GM19463 (cell line): ENCODE results near the gene TTC28.
"Not testable (repeated sequence)": the region's sequence is repeated elsewhere in the genome, so short reads cannot be mapped to it uniquely, and the experiment has no call there.

Experiments
- ATAC-seq: cut with Tn5 transposase; IDR thresholded peaks from one replicate; pipeline ENCODE4 v1.9.1; 2021; ENCODE audit warnings: mild to moderate bottlenecking, moderate library complexity; ENCODE audit not compliant: unreplicated experiment

Gene TTC28

GRCh38 chr22:28604966-28605761 lies 74.5 kb downstream of the TTC28 start:
- no peak for ATAC-seq

GRCh38 chr22:28601915-28602314 lies 77.7 kb downstream of the TTC28 start:
- no peak for ATAC-seq

GRCh38 chr22:28600546-28601143 lies 79.0 kb downstream of the TTC28 start:
- no peak for ATAC-seq

GRCh38 chr22:28599693-28600092 lies 79.9 kb downstream of the TTC28 start:
- no peak for ATAC-seq

DNA sequence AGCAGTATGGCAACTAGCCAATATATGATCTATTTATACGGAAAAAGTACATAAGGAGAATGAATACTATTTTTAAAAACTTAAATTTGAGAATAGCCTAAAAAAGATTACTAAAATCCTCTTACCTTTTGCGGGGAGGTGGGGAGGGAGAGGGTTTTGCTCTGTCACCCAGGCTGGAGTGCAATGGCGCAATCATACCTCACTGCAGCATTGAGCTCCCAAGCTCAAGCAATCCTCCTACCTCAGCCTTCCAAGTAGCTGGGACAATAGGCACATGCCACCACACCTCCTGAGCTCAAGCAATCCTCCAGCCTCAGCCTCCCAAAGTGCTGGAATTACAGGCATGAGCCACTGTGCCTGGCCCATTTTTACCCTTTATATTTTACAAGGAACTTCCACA lies 82.0 kb downstream of the TTC28 start:
- no peak for ATAC-seq

DNA sequence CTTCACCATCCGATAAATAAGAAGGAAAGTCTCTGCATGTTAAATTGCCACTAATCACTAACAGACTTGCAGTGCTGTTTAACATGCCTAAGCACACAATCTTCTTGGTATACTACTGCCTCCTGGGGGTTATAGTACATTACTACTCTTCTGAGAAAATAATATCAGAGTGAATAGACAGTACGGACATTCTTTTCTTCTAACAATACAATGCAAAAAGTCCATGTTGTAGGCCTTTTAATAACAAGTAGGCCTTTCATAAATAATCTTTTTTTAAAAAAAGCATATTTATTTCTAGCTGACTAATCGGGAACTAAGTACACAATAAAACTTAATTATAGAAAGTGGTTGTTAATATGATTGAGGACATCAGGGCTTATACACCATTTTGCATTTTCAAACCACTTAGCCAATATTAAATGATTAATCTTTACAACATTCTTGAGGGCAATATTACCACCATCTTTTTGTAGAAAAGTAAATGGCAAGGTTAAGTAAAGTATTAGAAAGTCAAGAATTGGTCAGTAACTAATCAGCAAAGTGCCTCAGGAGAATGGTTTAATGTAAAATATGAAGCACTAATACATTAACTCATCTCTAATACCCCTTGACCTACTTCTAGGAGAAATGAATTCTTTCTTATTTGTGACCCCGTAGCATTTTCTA lies 84.7 kb downstream of the TTC28 start:
- ATAC-seq: no peak

DNA sequence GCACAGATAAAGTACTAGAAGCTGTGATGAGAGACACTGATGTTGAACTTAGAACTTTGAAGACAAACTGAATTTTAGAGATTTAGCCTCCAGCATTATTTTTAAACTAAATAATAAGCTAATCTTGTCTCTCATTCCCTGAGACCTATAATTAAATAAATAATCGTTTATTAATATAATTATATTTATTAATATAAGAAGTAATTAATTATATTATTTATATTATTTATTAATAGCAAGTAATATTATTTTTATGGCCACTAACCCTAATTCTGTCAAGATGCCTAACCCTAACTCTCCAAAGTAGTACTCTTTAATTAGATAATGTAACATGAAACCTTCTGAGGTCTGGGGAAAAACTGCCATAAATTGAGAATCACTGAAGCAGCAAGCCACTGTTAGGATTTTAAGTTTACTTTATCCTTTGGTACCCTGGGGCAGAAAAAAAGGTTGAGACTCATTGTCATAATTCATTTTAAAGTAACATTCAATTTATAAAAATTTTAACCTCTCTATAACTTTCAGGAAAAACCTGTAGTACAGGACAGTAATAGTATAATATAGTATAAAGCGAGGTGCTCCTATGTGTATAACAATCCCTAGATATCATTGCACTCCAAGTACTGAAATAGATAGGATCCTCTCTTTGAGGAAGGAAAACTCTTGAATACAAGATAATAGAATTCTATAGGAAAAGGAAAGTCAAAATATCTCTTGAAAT lies 85.4 kb downstream of the TTC28 start:
- no peak for ATAC-seq

- no peak for ATAC-seq
Measured at GRCh38 chr22:28593299-28593698, 86.3 kb downstream of the TTC28 start.

DNA sequence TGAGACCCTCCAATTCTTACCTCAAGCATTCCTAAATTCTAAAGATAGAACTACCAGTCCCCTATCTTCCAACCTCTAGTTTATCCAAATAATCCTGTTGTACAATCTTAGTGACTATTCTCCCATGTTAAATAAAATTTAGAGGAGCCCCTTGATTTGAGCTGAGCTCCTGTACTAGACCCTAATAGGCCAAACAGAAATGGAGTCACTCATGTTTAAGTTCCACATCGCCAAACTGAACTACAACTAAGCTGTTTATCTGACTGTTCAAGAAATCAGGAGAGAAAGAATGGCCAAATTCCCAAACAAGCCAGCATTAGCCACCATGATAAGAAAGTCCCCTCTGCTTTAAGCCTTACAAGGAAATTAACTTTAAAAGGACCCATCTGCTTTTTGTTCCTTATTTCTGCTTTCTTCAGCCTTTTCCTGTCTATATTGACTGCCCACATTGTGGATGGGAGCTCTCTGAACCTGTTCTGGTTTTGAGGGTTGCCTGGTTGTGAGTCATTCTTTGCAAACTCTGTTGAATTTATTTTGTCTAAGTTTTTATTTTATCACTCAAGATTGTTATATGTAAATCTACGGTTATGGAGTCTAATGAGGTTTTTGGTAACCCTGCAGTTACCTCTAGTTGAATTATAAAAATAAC lies 90.4 kb downstream of the TTC28 start:
- no peak for ATAC-seq

DNA sequence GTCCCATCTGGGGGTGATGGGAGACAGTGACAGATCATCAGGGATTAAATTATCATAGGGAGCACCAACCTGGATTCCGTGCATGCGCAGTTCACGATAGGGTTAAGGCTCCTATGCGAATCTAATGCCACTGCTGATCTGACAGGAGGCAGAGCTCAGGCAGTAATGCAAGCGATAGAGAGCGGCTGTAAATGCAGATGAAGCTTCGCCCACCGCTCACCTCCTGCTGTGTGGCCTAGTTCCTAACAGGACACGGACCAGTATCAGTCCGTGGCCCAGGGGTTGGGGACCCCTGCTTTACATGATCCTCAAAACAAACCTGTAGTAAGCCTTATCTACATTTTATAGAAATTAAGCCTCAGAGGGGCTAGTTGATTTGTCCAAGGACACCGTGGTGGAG lies 94.3 kb downstream of the TTC28 start:
- ATAC-seq: no peak

GRCh38 chr22:28582806-28583205 lies 96.8 kb downstream of the TTC28 start:
- ATAC-seq: no peak

DNA sequence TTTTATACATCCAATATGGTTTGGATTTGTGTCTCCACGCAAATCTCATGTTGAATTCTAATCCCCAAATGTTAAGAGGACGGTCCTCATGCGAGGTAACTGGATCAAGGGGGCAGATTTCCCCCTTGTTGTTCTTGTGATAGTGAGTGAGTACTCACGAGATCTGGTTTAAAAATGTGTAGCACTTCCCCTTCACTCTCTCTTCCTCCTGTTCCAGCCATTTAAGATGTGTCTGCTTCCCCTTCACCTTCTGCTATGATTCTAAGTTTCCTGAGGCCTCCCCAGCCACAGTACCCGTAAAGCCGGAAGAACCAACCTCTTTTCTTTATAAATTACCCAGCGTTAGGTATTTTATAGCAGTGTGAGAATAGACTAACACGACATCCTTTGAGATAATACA lies 98.6 kb downstream of the TTC28 start:
- no peak for ATAC-seq

DNA sequence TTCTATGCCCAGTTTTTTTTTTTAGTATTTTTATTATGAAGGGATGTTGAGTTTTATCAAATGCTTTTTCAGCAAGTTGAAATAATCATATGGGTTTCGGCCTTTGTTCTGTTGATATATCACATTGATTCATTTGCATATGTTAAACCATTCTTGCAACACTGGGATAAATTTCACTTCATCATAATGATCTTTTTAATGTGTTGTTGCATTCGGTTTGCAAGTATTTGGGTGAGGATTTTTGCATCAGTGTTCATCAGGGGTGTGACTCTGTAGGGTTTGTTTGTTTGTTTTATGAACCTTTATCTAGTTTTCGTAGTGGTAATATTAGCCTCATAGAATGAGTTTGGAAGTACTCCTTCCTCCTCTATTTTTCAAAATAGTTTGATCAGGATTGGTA lies 103.5 kb downstream of the TTC28 start:
- ATAC-seq: no peak

DNA sequence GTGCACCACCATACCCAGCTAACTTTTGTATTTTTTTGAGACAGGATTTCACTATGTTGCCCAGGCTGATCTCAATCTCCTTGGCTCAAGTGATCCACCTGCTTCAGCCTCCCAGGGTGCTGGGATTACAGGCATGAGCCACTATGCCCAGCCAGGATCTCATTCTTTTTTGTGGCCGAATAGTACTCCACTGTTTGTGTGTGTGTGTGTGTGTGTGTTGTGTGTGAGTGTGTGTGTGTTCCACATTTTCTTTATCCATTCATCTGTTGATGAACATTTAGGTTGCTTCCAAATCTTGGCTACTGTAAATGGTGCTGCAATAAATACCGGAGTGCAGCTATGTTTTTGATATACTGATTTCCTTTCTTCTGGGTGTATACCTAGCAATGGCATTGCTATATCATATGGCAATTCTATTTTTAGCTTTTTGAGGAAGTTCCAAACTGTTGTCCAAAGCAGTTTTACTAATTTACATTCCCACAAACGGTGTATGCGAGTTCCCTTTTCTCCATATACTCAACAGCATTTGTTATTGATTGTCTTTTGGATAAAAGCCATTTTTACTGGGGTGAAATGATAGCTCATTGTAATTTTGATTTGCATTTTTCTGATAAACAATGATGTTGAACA lies 105.4 kb downstream of the TTC28 start:
- no peak for ATAC-seq

DNA sequence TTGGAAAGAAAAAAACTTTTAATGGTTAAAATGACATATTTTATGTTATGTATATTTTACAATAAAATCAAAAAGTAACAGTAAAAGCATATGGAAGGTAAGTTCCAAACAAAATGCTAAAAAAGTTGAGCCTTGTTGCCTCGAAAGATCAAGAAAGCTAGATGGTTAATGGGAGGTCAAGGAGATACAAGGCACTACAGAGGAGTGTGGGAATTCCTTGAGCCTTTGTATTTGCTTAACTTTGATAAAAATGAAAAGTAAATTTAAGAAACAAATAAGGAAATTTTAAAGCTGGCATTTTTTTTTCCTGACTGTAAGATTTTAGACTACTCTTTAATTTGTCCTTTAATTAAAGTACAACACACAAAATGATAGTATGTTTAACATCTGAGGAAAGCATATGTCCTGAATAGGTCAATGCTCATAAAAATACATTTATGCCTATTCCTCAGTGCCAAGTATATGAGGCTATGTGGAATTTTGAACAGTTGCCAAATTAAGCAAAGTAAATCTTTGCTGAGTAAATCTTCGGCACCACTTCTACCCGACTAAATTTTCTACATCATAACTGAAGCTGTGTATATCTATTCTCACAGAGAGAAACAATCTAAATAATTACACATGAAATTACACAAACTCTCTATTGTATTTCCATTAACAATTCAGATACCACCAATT lies 108.8 kb downstream of the TTC28 start:
- no peak for ATAC-seq

DNA sequence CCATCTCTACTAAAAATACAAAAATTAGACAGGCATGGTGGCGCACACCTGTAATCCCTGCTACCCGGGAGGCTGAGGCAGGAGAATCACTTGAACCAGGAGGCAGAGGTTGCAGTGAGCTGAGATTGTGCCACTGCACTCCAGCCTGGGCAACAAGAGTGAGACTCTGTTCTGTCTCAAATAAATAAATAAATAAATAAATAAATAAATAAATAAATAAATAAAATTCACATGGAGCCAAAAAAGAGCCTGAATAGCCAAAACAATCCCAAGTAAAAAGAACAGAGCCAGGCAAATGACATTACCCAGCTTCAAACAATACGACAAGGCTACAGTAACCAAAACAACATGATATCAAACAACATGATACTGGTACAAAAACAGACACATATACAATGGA lies 110.7 kb downstream of the TTC28 start:
- not testable (repeated sequence) for ATAC-seq

- no peak for ATAC-seq
Measured at GRCh38 chr22:28568099-28568498, 111.5 kb downstream of the TTC28 start.

GRCh38 chr22:28566920-28567499 lies 112.6 kb downstream of the TTC28 start:
- ATAC-seq: not testable (repeated sequence)

GRCh38 chr22:28563636-28564035 lies 116.0 kb downstream of the TTC28 start:
- no peak for ATAC-seq

GRCh38 chr22:28562324-28562723 lies 117.3 kb downstream of the TTC28 start:
- no peak for ATAC-seq
